Gastrocnemius medialis (tissue), 4 donors: ENCODE data around the gene DIP2B.

Source experiments
- CTCF ChIP-seq, 5 experiments: fragments of 450-650 bp in 3 of 5; fragments of 200-600 bp in 2 of 5; sonication (generic) in 2 of 5; IDR thresholded peaks in 4 of 5; conservative IDR thresholded peaks in 1 of 5; 1 replicate in 4 of 5; 2 replicates in 1 of 5; pipeline ENCODE4 v1.5.1; 2016 to 2019; ENCODE audit warnings: antibody characterized with exemption in 5 of 5, mild to moderate bottlenecking in 3 of 5, moderate library complexity in 3 of 5
- POLR2A ChIP-seq, 2 donors: fragments of 450-650 bp; IDR thresholded peaks; one replicate each; pipeline ENCODE4 v1.6.1; 2017; ENCODE audit warnings: antibody characterized with exemption in 2 of 2, mild to moderate bottlenecking in 2 of 2, moderate library complexity in 2 of 2

- TF ChIP-seq CTCF (IDR thresholded peaks at IDR 0.05 in 4 of 5, conservative IDR thresholded peaks at IDR 0.05 in 1 of 5): no peak
- TF ChIP-seq POLR2A (IDR thresholded peaks at IDR 0.05): no peak
Observed at GRCh38 chr12:50711121-50711520, 206.3 kb downstream of the DIP2B start.
